NT2/D1 (cell line): ENCODE data around the gene SMAD6.

Source experiments
- SUZ12 ChIP-seq: IDR thresholded peaks from 2 replicates; pipeline ENCODE4 v1.6.1; 2011; ENCODE audit not compliant: insufficient read length, insufficient read depth; ENCODE audit errors: extremely low read depth
- YY1 ChIP-seq: IDR thresholded peaks from 2 replicates; pipeline ENCODE4 v1.6.1; 2011; ENCODE audit not compliant: insufficient read length, insufficient read depth
- ZNF274 ChIP-seq: IDR thresholded peaks from 2 replicates; pipeline ENCODE4 v1.6.1; 2011; ENCODE audit warnings: mild to moderate bottlenecking, low read depth, low read length

- TF ChIP-seq ZNF274 (no peak), YY1 (no peak), SUZ12 (no peak)
These were observed 71.3 kb downstream of the SMAD6 start for GRCh38 chr15:66773129-66773873.
